HG02840 (cell line): ENCODE measurements around the gene BTG1.

Experiments
- ATAC-seq: cut with Tn5 transposase; IDR thresholded peaks from one replicate; pipeline ENCODE4 v1.9.1; 2021; ENCODE audit warnings: mild to moderate bottlenecking, moderate library complexity, moderate number of reproducible peaks; ENCODE audit not compliant: unreplicated experiment, low FRiP score

The BTG1 gene

GRCh38 chr12:92134638-92135274 lies 10.9 kb downstream of the BTG1 start:
- ATAC-seq, result no peak

- no peak for ATAC-seq
Observed at GRCh38 chr12:92133795-92134637, 11.6 kb downstream of the BTG1 start.

GRCh38 chr12:92133171-92133570 lies 12.5 kb downstream of the BTG1 start:
- ATAC-seq, result no peak

GRCh38 chr12:92132288-92132687 lies 13.4 kb downstream of the BTG1 start:
- no peak for ATAC-seq

- no peak for ATAC-seq
Observed at GRCh38 chr12:92130999-92131398, 14.6 kb downstream of the BTG1 start.

- no peak for ATAC-seq
Observed at GRCh38 chr12:92129609-92130008, 16.0 kb downstream of the BTG1 start.

- no peak for ATAC-seq
Observed at GRCh38 chr12:92128612-92129011, 17.0 kb downstream of the BTG1 start.

GRCh38 chr12:92124689-92125029 lies 21.0 kb downstream of the BTG1 start:
- ATAC-seq, result no peak

GRCh38 chr12:92123780-92124688 lies 21.6 kb downstream of the BTG1 start:
- no peak for ATAC-seq

GRCh38 chr12:92122941-92123779 lies 22.5 kb downstream of the BTG1 start:
- no peak for ATAC-seq

- no peak for ATAC-seq
Observed at GRCh38 chr12:92121826-92122225, 23.8 kb downstream of the BTG1 start.

GRCh38 chr12:92118826-92119536 lies 26.7 kb downstream of the BTG1 start:
- ATAC-seq, result no peak

- ATAC-seq, result no peak
Observed at GRCh38 chr12:92114834-92115233, 30.8 kb downstream of the BTG1 start.

- no peak for ATAC-seq
Observed at GRCh38 chr12:92111256-92111655, 34.4 kb downstream of the BTG1 start.

- ATAC-seq, result no peak
Observed at GRCh38 chr12:92110083-92110640, 35.5 kb downstream of the BTG1 start.

- no peak for ATAC-seq
Observed at GRCh38 chr12:92109613-92110012, 36.0 kb downstream of the BTG1 start.

GRCh38 chr12:92108651-92109050 lies 37.0 kb downstream of the BTG1 start:
- no peak for ATAC-seq

- no peak for ATAC-seq
Observed at GRCh38 chr12:92107621-92108131, 38.0 kb downstream of the BTG1 start.

- no peak for ATAC-seq
Observed at GRCh38 chr12:92107094-92107493, 38.6 kb downstream of the BTG1 start.
